GM12878 (cell line): Measurements from ENCODE around the gene STK11. TPM values are rescaled to one million over a fixed set of nuclear protein-coding genes. Genes with fewer than 3 reads are reported as not detected.

Source experiments
- ATAC-seq: fragments of 200-7000 bp; cut with Tn5 transposase; 3 replicates; pipeline ENCODE4 v1.9.1; 2020; ENCODE audit warnings: mild to moderate bottlenecking, moderate library complexity
- BruUV-seq: library from RNA; stranded (reverse); fragments of 400-500 nt; replicated peaks from 2 replicates; lab custom pipeline; 2021; lab: Mats Ljungman, UMichigan
- CTCF ChIA-PET: fragments of 300-600 bp; sonication (Branson Sonifier 250); formaldehyde crosslinking; extraction: SDS; loops from one replicate; lab custom pipeline; 2021; ENCODE audit warnings: inconsistent platforms; lab: Yijun Ruan, JAX
- POLR2A ChIA-PET: fragments of 350-600 bp; formaldehyde crosslinking; extraction: SDS; loops from one replicate; lab custom pipeline; 2021; ENCODE audit warnings: inconsistent platforms; lab: Charles Lee
- RAD21 ChIA-PET: fragments of 300-600 bp; sonication (Branson Sonifier 250); formaldehyde crosslinking; loops from one replicate; lab custom pipeline; 2023; ENCODE audit warnings: antibody characterized with exemption; ENCODE audit not compliant: unreplicated experiment; lab: Charles Lee
- SMC1A ChIA-PET: fragments of 300-600 bp; sonication (Branson Sonifier 250); formaldehyde crosslinking; loops from one replicate; lab custom pipeline; 2023; ENCODE audit not compliant: unreplicated experiment, uncharacterized antibody; lab: Charles Lee
- DNase-seq: peaks from one replicate; pipeline ENCODE4 v3.0.0-alpha.2; 2011; ENCODE audit warnings: low read depth, low spot score
- FAIRE-seq: peaks from 3 replicates; lab custom pipeline; 2011; peaks lifted over from hg19 to GRCh38; lab: Jason Lieb, UNC
- H2AFZ ChIP-seq: 2 replicates; pipeline ENCODE4 v1.6.0; 2011; ENCODE audit warnings: low read depth, low read length, control low read depth; ENCODE audit not compliant: control insufficient read depth
- H3K27ac ChIP-seq: 2 replicates; pipeline ENCODE4 v1.5.1; 2011; ENCODE audit warnings: control low read depth; ENCODE audit not compliant: control insufficient read depth, insufficient read depth
- H3K27me3 ChIP-seq, 2 experiments: replicated peaks in 1 of 2; 2 replicates each; pipeline versions ENCODE4 v1.6.0 to v1.6.1; 2011; ENCODE audit warnings: low read length in 1 of 2; ENCODE audit not compliant: control insufficient read depth in 2 of 2, insufficient read depth in 2 of 2
- H3K36me3 ChIP-seq, 2 experiments: 2 replicates each; pipeline ENCODE4 v1.5.1; 2011; ENCODE audit warnings: low read length in 1 of 2; ENCODE audit not compliant: control insufficient read depth in 2 of 2, insufficient read depth in 2 of 2
- H3K4me1 ChIP-seq: 2 replicates; pipeline ENCODE4 v1.6.1; 2011; ENCODE audit warnings: mild to moderate bottlenecking, low read length, moderate library complexity, mixed read lengths; ENCODE audit not compliant: control insufficient read depth, insufficient read depth
- H3K4me2 ChIP-seq: 2 replicates; pipeline ENCODE4 v1.6.0; 2011; ENCODE audit warnings: control low read depth; ENCODE audit not compliant: control insufficient read depth, insufficient read depth
- H3K4me3 ChIP-seq: fragments of 200-600 bp; sonication (generic); 2 replicates; pipeline ENCODE4 v1.5.1; 2016
- H3K79me2 ChIP-seq: 2 replicates; pipeline ENCODE4 v1.6.0; 2011; ENCODE audit warnings: low read length; ENCODE audit not compliant: control insufficient read depth, insufficient read depth
- H3K9ac ChIP-seq: 2 replicates; pipeline ENCODE4 v1.8.0; 2011; ENCODE audit warnings: low read length, control low read depth, mixed read lengths; ENCODE audit not compliant: control insufficient read depth, insufficient read depth
- H3K9me3 ChIP-seq: replicated peaks from 3 replicates; pipeline ENCODE4 v1.5.1; 2011; ENCODE audit warnings: mild to moderate bottlenecking, low read length; ENCODE audit not compliant: control insufficient read depth, insufficient read depth
- H4K20me1 ChIP-seq: 2 replicates; pipeline ENCODE4 v1.6.0; 2011; ENCODE audit not compliant: control insufficient read depth, insufficient read depth
- SIX5 ChIP-seq: IDR thresholded peaks from 2 replicates; pipeline ENCODE4 v1.6.1; 2011; ENCODE audit warnings: mild to moderate bottlenecking, low read depth, low read length, moderate library complexity; ENCODE audit not compliant: severe bottlenecking
- YBX1 ChIP-seq: fragments of 450-650 bp; IDR thresholded peaks from 2 replicates; pipeline ENCODE4 v1.6.1; 2016; ENCODE audit warnings: antibody characterized with exemption
- WGBS: methylation state at CpG from one replicate; pipeline ENCODE4 v1.1.6; 2016; ENCODE audit warnings: low lambda C conversion rate; ENCODE audit not compliant: insufficient replicate concordance, insufficient coverage; ENCODE audit errors: missing lambda C conversion rate; 5-methylcytosine and 5-hydroxymethylcytosine counted together
- in situ Hi-C: fragments of 300-500 bp; cut with MboI; formaldehyde crosslinking; loops from 9 replicates; pipeline ENCODE4 v1.14.3; 2018; ENCODE audit warnings: mixed read lengths
- intact Hi-C: fragments of 100-400 bp; cut with micrococcal nuclease; formaldehyde crosslinking; loops from one replicate; pipeline ENCODE4 v1.14.2; 2022; ENCODE audit not compliant: unreplicated experiment
- polyA plus RNA-seq, 11 experiments: library from polyadenylated mRNA; depleted of rRNA in 4 of 11; unstranded in 6 of 11; stranded (reverse) in 5 of 11; fragments of >200 nt; fragmentation: Nextera tagmentation in 4 of 11; fragmentation: Illumina TruSeq in 1 of 11; extraction: Ambion mirVana in 4 of 11; extraction: Trizol in 1 of 11; gene quantifications; 1 replicate in 1 of 11; 2 replicates in 10 of 11; pipeline versions ENCODE4 v1.2.1 to v1.2.3, GENCODE V29; 2011 to 2016; ENCODE audit warnings: inconsistent platforms in 2 of 11, missing spikeins in 2 of 11, low read depth in 1 of 11
- total RNA-seq, 4 experiments: library from RNA; depleted of rRNA in 3 of 4; stranded (reverse); fragments of >200 nt in 3 of 4; fragmentation: Illumina TruSeq in 1 of 4; extraction: Trizol in 1 of 4; gene quantifications; 2 replicates each; pipeline versions ENCODE4 v1.2.1 to v1.2.3, GENCODE V29; 2013 to 2021

STK11 gene
- total and polyA plus RNA-seq, 10 of the 15 experiments (the other 5 are each of a cell fraction or from before 2014, with no cell fraction given): 0.33 to 71.0 (median 23.8) TPM

DNA sequence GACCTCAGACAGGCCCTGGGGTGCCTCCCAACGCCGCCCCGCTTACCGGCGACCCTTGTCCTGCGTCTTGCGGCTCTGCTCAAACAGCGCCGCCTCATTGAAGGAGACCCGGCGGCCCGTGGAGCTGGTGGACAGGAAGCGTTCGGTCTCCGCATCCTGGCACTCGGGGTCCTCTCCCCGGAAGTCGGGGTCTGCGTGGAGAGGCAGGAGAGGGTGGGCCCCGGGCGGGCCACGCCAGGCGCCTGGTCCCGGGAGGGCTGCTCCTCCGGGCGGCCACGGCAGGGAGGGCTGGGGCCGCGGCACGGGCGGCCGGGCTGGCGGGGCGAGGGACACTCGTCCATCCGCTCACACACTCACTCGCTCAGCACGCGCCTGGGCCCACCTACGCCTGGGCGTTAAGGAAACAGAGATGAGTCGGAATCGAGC, 29.4 kb downstream of the STK11 start:
- CTCF ChIA-PET: no interaction called here
- SMC1A ChIA-PET: no interaction called here
- Histone ChIP-seq H3K27me3 (peaks cover 0 to 10% of the 10 kb centered on the region in 2 experiments; a peak in 3 of 4 replicates), H2AFZ (no peak overlapping the region), H3K27ac (no peak overlapping the region), H3K79me2 (no peaks in the 10 kb centered on the region), H3K9ac (no peak overlapping the region), H3K36me3 (no peaks in the 10 kb centered on the region), H4K20me1 (no peaks in the 10 kb centered on the region), H3K4me1 (no peaks in the 10 kb centered on the region), H3K4me3 (no peak overlapping the region), H3K9me3 (no peaks in the 10 kb centered on the region; the same call in 2 of the 3 replicates), H3K4me2 (no peak overlapping the region)
- RAD21 ChIA-PET: no interaction called here
- no peak for TF ChIP-seq YBX1
- FAIRE-seq: no peak
- in situ Hi-C loops: no loop called here
- DNase-seq: no peak
- WGBS: 69% methylated on average over 42 of the region's 43 CpGs
- intact Hi-C loops: no loop called here
- POLR2A ChIA-PET: no interaction called here
- no TSS peak for BruUV-seq
- no peak for ATAC-seq

DNA sequence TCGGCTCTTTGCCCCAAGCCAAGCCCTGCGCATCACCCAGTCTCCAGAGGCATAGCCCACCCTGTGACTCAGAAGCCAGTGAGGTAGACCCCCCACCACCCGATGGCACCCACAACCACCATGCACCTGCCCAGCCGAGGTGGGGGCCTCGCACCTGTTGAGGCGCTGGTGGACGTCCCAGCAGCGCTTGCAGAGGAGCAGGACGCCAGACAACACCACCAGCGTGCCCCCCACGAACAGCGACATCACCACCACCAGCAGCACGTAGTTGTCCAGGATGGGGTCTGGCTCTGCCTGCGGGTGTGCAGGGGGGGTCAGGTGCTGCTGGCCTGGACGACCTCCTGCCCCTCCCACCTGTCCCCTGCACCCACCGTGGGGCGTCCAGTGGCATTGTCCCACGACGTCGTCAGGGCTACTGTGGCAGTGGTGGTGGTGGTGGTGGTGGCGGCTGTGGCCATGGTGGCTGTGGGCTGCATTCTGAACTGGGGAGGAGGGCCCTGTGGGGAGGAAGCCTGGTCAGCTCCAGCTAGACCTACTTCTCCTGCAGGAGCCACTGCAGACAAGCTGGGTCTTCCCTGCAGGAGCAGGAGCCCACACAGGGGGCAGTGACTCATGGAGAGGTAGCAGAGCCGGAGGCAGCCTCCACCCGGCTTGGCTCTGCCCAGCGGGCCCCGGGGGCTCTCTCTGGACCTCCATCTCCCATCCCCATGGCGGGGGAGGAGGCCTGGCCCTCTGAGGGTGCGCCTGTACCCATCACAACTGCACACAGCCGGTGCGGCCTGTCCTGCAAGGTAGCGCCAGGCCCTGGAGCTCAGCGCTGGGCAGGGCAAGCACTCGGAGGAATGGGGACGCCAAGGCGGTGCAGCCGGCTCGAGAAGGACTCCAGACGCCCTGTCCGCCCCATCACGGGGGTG, 30.3 kb downstream of the STK11 start:
- intact Hi-C loops: no loop called here
- DNase-seq (no peak), ATAC-seq (no peak), FAIRE-seq (no peak)
- Histone ChIP-seq H4K20me1 (no peaks in the 10 kb centered on the region), H2AFZ (no peak overlapping the region), H3K4me3 (no peak overlapping the region), H3K79me2 (no peaks in the 10 kb centered on the region), H3K27ac (no peak overlapping the region), H3K4me1 (peaks cover 3% of the 10 kb centered on the region; the same call in 1 of the 2 replicates), H3K36me3 (no peaks in the 10 kb centered on the region), H3K9me3 (no peaks in the 10 kb centered on the region; the same call in 2 of the 3 replicates), H3K27me3 (peaks cover 0 to 10% of the 10 kb centered on the region in 2 experiments; a peak in 3 of 4 replicates), H3K4me2 (no peak overlapping the region), H3K9ac (no peak overlapping the region)
- in situ Hi-C loops: no loop called here
- WGBS: 61% methylated on average over 37 of the region's 39 CpGs
- ChIA-PET SMC1A (no interaction called here), POLR2A (no interaction called here), RAD21 (no interaction called here), CTCF (no interaction called here)
- no peak for TF ChIP-seq SIX5
- no TSS peak for BruUV-seq
